GM18909 (cell line): Measurements from ENCODE around the gene AR.
A peak's percentile ranks its signal among the peaks of the same experiment; 100 is the strongest.
"Not testable (repeated sequence)": the region's sequence is repeated elsewhere in the genome, so short reads cannot be mapped to it uniquely, and the experiment has no call there.

Source experiments
- ATAC-seq: cut with Tn5 transposase; IDR thresholded peaks from one replicate; pipeline ENCODE4 v1.9.1; 2021; ENCODE audit warnings: mild to moderate bottlenecking; ENCODE audit not compliant: unreplicated experiment, poor library complexity

AR gene

GRCh38 chrX:67622053-67622585, 78.3 kb downstream of the AR start:
- ATAC-seq: no peak

DNA sequence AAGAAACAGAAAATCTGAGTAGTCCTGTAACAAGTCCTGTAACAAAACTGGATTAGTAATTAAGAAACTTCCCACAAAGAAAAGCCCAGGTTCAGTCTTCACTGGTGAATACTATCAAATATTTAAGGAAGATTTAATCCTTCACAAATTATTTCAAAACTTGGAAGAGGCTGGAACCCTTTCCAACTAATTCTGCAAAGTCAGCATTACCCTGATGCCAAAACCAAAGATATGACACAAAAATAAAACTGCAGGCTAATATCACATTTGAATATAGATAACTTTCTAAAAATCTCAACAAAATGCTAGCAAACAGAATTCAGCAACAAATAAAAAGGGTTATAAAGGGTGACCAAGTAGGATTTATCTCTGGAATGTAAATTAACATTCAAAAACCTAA, 80.5 kb downstream of the AR start:
- no peak for ATAC-seq

DNA sequence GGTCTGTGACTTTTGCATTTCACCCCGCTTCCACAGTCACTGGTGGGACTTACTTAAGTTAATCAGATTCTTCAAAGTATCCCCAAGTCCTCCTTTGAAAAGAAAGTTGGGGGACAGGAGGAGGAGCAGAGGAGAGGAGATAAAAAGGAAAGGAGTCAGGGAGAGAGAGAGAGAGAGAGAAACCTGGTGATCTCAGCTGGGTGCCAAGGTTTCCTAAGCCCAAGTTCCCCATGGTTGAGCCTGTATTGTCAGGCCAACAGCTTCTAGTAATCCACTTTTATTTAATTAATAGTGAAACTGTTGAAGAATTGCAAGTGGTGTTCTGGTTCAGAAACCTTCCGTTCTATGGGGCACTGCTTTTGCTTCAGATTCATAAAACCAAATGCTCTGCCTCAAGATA, 91.6 kb downstream of the AR start:
- ATAC-seq: no peak

DNA sequence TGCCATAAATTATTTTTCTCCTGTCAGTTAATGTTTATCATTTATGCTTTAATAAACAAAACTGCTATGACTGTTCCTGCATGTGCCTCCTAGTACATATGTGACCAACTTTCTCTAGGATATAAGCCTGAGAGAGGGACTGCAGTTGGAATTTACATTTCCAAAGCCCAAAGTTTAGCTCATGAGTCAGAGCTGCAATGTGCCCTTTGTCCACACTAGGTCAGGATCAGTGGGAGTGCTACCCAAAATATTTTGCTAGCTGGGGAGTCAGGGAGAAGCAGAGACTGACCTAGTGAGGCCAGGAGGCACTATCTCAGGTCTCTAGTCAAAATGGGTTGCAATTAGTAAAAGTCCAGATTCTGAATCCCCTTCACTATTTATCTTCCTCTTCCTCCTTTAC, 92.7 kb downstream of the AR start:
- no peak for ATAC-seq

DNA sequence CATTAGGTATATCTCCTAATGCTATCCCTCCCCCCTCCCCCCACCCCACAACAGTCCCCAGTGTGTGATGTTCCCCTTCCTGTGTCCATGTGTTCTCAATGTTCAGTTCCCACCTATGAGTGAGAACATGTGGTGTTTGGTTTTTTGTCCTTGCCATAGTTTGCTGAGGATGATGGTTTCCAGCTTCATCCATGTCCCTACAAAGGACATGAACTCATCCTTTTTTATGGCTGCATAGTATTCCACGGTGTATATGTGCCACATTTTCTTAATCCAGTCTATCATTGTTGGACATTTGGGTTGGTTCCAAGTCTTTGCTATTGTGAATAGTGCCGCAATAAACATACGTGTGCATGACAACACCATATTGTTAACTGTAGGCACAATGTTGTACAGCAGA, 93.5 kb downstream of the AR start:
- ATAC-seq: not testable (repeated sequence)

- no peak for ATAC-seq
Measured at GRCh38 chrX:67648361-67648760, 104.5 kb downstream of the AR start.

GRCh38 chrX:67651437-67652142, 107.8 kb downstream of the AR start:
- ATAC-seq: peak; percentile 70

- peak; percentile 67 for ATAC-seq
Measured at GRCh38 chrX:67652543-67652942, 108.7 kb downstream of the AR start.

DNA sequence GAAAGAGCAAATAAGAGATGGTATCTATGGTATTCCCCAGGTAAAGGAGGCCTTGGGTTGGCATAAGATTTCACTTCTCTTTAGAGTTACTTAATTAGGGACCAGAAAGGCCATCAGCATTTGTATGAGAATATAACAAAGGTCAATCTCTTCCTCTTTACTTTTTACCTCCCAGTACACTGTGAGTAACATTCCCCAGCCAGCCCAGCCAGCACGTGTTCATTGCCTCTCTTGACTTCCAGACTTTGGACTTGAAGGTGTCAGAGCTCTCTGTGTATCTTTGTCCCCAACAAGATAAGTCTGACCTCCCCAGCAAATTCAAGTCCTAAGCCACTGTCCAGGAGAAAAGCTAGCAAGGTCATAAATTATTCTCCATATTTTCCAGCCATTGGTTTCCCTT, 110.5 kb downstream of the AR start:
- ATAC-seq: no peak

DNA sequence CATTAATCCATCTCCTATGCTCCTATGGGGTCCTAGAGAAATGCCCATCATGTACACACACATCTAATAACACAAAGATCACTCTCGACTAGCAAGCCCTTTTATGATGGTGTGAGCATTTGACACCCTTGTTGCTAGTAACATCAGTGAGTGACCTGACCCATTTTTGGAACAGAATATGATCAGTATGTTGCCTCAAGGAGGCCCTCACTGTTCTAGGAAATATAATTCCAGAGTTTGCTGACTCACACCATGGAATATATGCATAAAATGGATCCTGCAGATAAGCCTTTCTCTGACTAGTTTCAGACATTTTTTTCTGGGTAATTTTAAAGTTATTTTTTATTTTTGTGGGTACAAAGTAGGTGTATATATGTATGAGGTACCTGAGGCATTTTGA, 121.8 kb downstream of the AR start:
- ATAC-seq: no peak

GRCh38 chrX:67670717-67671116, 126.9 kb downstream of the AR start:
- ATAC-seq: not testable (repeated sequence)

DNA sequence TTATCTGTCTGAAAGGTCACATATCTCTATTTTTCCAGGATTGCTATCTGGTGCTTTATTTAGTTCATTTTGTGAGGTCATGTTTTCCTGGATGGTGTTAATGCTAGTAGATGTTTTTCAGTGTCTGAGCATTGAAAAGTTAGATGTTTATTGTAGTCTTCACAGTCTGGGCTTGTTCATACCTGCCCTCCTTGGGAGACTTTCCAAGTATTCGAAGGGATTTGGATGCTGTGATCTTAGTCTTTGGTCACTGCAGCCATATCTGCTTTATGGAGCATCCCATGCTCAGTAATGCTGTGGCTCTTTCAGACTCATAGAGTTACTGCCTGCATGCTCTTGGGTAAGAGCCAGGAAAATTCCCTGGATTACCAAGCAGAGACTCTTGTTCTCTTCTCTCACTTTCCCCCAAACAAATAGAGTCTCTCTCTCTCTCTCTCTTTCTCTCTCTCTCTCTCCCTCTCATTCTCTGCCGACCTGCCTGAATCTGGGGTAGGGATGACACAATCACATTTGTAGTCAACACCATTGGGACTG, 130.0 kb downstream of the AR start:
- no peak for ATAC-seq

GRCh38 chrX:67674741-67675140, 130.9 kb downstream of the AR start:
- no peak for ATAC-seq

DNA sequence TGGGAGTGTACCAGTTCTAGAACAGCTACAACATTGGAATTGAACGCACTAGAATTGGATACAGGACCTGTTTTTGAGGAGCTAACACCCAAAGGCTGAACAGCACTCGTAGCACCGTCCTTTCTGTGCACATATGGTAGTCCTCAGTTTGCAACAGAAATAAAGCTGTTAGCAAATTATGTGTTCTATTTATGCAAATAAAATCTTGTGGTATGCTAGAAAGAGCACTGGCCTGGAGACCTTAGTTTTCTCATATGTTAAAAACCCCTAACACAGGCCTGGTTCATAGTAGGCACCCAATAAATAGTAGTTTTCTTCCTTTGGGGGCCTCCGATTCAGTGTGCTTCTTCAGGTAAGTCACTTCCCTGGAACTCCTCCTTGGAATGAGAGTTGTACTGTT, 140.3 kb downstream of the AR start:
- ATAC-seq: peak; percentile 49

DNA sequence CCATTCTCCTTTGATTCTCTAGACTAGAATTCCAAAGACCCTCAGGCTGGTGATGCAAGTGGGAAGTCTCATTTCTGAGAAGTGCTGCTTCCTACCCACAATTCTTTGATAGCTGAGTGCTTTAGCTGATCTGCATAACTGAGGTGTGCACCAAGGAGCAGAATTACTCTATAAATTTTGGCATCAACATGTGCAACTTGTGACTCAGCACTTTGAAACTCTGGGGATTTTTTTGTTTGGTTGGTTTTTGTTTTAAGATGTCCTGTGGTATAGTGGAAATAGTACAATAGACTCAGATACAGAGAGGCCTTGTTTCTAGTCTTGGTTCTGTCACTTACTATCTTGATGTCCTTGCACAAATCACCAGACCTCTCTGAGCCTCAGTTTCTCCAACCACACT, 148.4 kb downstream of the AR start:
- peak; percentile 63 for ATAC-seq

DNA sequence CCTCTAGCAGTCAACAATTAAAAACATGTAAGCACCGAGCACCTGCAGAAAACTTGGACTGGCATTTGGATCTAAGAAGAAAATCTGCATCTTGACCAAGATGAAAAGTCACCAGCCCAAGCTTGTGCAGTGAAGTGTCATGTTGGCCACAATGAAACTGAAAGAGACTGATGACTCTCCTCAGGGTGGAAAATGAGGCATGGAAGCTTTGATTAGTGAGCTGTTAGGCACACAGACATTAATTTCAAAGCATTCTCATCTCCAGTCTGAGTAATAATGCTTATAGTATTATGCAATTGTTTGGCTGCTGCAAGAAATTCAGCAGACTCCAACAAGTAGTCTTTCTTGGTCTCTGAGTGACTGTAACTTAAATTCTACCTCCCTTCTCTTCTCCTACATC, 150.1 kb downstream of the AR start:
- no peak for ATAC-seq

- ATAC-seq: no peak
Measured at GRCh38 chrX:67697452-67697851, 153.6 kb downstream of the AR start.

DNA sequence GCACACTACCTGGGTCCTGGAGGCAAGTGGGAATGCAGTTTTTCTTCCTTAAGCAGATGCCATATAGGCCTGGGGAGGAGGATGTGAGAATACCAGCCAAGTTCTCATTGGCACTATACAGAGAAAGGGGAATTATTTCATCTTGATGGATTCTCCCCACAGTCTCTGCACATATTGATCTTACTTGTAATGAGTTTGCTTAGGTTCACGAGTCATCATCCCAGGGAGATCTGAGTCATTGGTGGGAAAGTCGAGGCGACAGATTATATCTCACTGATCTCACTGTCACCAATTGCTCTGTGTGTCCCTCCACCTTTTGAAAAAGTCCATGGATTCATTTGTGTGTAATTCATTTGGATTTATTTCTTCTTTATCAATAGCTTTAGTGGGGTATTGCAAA, 156.8 kb downstream of the AR start:
- no peak for ATAC-seq

- ATAC-seq: no peak
Measured at GRCh38 chrX:67714004-67714403, 170.2 kb downstream of the AR start.

GRCh38 chrX:67717571-67717970, 173.8 kb downstream of the AR start:
- ATAC-seq: no peak

DNA sequence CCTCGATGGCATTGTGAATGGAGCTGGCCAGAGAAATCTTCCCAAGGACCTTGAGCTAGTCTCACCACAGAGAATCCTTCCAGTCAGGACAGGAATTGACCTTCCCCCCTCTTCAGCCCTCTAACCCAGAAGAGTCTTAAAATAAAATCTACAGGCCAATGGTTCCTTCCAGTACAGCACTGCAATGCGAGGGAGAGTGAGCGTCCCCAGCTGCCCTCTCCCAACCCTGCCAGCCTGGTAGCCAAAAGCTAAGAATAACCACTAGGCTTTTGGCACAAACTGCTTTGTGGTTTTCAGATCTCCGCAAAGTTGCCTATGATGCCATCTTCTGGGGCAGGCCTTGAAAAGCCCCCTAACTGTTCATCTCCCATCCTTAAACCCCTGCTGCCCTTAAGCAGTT, 175.1 kb downstream of the AR start:
- ATAC-seq: no peak

DNA sequence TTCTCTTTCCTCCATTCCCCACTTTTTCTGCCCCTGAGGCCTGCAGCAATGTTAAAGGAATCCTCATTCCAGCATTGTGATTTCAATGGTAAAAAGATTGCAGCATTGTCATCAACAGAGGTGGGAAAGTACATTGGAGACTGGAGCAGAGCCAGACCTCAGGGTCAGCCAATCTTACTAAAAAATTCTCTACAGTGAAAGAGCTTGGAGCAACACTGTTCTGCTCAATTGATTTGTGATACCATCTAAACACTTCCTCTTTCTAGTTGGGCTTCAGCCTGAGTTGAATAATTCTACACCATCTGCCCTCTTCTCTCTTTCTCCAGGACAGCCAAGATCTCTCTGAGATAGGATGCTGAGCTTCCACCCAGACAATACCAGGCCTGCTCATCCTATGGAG, 176.5 kb downstream of the AR start:
- ATAC-seq: peak; percentile 53
